ENCODE results near the gene SQSTM1. TPM values are rescaled to one million over a fixed set of nuclear protein-coding genes. Genes with fewer than 3 reads are reported as not detected.

Gene SQSTM1
- total and polyA plus RNA-seq, 2 of the 8 experiments (the other 6 are each of a cell fraction or from before 2014, with no cell fraction given): 78.6 to 110 TPM

DNA sequence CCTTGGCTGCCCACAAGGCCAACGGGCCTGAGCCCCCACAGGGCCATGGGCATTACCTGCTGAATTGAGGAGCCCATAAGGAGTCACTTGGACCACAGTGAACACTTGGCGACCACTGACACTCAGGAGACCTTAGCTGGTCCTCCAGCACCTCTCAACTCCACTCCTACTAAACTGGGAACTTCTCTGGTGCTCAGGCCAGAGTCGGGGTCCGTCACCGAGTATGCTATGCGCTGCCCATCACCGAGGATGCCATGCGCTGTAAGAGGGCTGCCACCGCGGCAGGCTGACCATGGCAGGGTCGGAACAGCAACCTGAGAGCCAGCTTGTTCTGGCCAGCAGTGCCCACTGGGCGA lies 600 bp upstream of the SQSTM1 start:
- Histone ChIP-seq H3K36me3 (ENCODE audit: control insufficient read depth in 2 of 4, insufficient read depth in 4 of 4, low read length in 3 of 4) (peaks cover 6 to 19% (median 15%) of the 10 kb centered on the region in 4 experiments; a peak in 7 of 8 replicates), H3K23me2 (ENCODE audit: low read depth, low read length) (peaks cover 15% of the 10 kb centered on the region; the same call in 1 of the 2 replicates), H3K4ac (replicated peaks; ENCODE audit: insufficient read length, low read depth, low read length) (peak overlapping the region; percentile 100), H4K8ac (ENCODE audit: extremely low read depth, insufficient read depth, low read length) (peak overlapping the region; percentile 79), H3K27me3 (replicated peaks in 1 of 4; ENCODE audit: control insufficient read depth in 3 of 4, extremely low read depth in 1 of 4, insufficient read depth in 3 of 4, low read length in 3 of 4) (peaks cover 0 to 5% (median 2%) of the 10 kb centered on the region in 4 experiments; a peak in 2 of 7 replicates), H2AK5ac (ENCODE audit: low read depth, low read length) (peak overlapping the region; percentile 97), H3K4me3 (ENCODE audit: extremely low read depth in 1 of 4, insufficient read depth in 2 of 4, low read depth in 3 of 4, low read length in 4 of 4) (peak overlapping the region in 1 of 4 experiments; percentile 91; a peak in 5 of 8 replicates), H4K5ac (ENCODE audit: insufficient read length, low read depth, low read length) (peak overlapping the region; percentile 88), H3K18ac (ENCODE audit: extremely low read depth, low read length) (peak overlapping the region; percentile 99), H2BK120ac (replicated peaks; ENCODE audit: low read depth, low read length) (peak overlapping the region; percentile 97), H3K27ac (ENCODE audit: low read depth, low read length) (peak overlapping the region; percentile 67; the same call in 1 of the 2 replicates), H2BK5ac (ENCODE audit: low read depth, low read length) (peak overlapping the region; percentile 96; the same call in 1 of the 2 replicates), H4K20me1 (replicated peaks in 1 of 2; ENCODE audit: control insufficient read depth in 1 of 2, insufficient read depth in 2 of 2, low read length in 2 of 2) (peaks cover 8 to 20% of the 10 kb centered on the region in 2 experiments), H3K56ac (replicated peaks; ENCODE audit: insufficient read length, low read depth, low read length) (no peak overlapping the region), H3K23ac (ENCODE audit: insufficient read length) (no peak overlapping the region), H2BK20ac (ENCODE audit: low read length) (peak overlapping the region; percentile 99), H3K9me3 (ENCODE audit: insufficient read depth in 2 of 2, low read depth in 1 of 2, low read length in 1 of 2) (no peaks in the 10 kb centered on the region), H3K14ac (ENCODE audit: insufficient read length) (no peak overlapping the region), H3K79me1 (ENCODE audit: low read depth, low read length) (peaks cover 8% of the 10 kb centered on the region), H3K4me2 (ENCODE audit: insufficient read depth in 1 of 2, low read depth in 2 of 2, low read length in 2 of 2) (peak overlapping the region; percentile 54 to 81), H2AFZ (ENCODE audit: low read length) (no peak overlapping the region), H2BK15ac (ENCODE audit: low read length) (peak overlapping the region; percentile 100), H3K9ac (replicated peaks in 1 of 4; ENCODE audit: extremely low read depth in 1 of 4, low read depth in 3 of 4, low read length in 3 of 4) (no peak overlapping the region), H3K4me1 (replicated peaks in 1 of 4; ENCODE audit: control insufficient read depth in 3 of 4, insufficient read depth in 4 of 4, low read length in 3 of 4) (peaks cover 4 to 38% (median 33%) of the 10 kb centered on the region in 4 experiments), H2BK12ac (ENCODE audit: low read depth, low read length) (peak overlapping the region; percentile 97), H4K91ac (replicated peaks; ENCODE audit: insufficient read length, low read length) (peak overlapping the region; percentile 98), H3K79me2 (ENCODE audit: control insufficient read depth in 1 of 2, insufficient read depth in 2 of 2, low read length in 2 of 2) (peaks cover 4 to 28% of the 10 kb centered on the region in 2 experiments; a peak in 2 of 4 replicates)
- 80% methylated on average over 12 of the region's 12 CpGs; no CpG with 5 or more reads in 1 of the 2 experiments for WGBS, 2 experiments (ENCODE audit: extremely low coverage in 1 of 2, insufficient coverage in 1 of 2, insufficient read length in 1 of 2, insufficient replicate concordance in 2 of 2, low coverage in 1 of 2, low lambda C conversion rate in 2 of 2, missing lambda C conversion rate in 1 of 2)
- POLR2A ChIA-PET (ENCODE audit: partially characterized antibody): interaction anchor here (0.6 to 12.6 kb wide), 19 partner anchors 8 to 214 kb away, joined by 3 to 207 read pairs (median 3); partner anchors contain the start of genes HNRNPH1, LTC4S and MGAT4B
- DNase-seq (ENCODE audit: low read depth in 1 of 2, low spot score in 2 of 2): peak in 1 of 2 experiments; percentile 67
- no peak for FAIRE-seq
- CTCF ChIA-PET (ENCODE audit: partially characterized antibody): interaction anchor here (0.8 to 1.8 kb wide), 5 partner anchors 9 to 49 kb away, joined by 3 to 6 read pairs (median 5); no protein-coding TSS in a partner anchor
- TF ChIP-seq KDM4A (IDR thresholded peaks at IDR 0.05; ENCODE audit: low read depth, low read length, severe bottlenecking) (no peak), TBP (IDR thresholded peaks at IDR 0.05; ENCODE audit: low read depth, low read length) (no peak), NRF1 (IDR thresholded peaks at IDR 0.05; ENCODE audit: low read depth, low read length) (no peak), NANOG (IDR thresholded peaks at IDR 0.05; ENCODE audit: insufficient read depth, low read depth, low read length, poor library complexity, severe bottlenecking) (no peak), HDAC2 (IDR thresholded peaks at IDR 0.05; ENCODE audit: borderline replicate concordance in 1 of 2, low read depth in 2 of 2, low read length in 2 of 2) (no peak), POU5F1 (IDR thresholded peaks at IDR 0.05; ENCODE audit: low read depth, low read length) (no peak), SIN3A (conservative IDR thresholded peaks at IDR 0.05 in 1 of 2, IDR thresholded peaks at IDR 0.05 in 1 of 2; ENCODE audit: low read depth in 1 of 2, low read length in 2 of 2) (no peak), POLR2A (IDR thresholded peaks at IDR 0.05; ENCODE audit: control extremely low read depth in 1 of 2, low read depth in 2 of 2, low read length in 2 of 2) (no peak), PHF8 (conservative IDR thresholded peaks at IDR 0.05; ENCODE audit: low read depth, low read length) (no peak)
- TF ChIP-seq, protein P1, sequence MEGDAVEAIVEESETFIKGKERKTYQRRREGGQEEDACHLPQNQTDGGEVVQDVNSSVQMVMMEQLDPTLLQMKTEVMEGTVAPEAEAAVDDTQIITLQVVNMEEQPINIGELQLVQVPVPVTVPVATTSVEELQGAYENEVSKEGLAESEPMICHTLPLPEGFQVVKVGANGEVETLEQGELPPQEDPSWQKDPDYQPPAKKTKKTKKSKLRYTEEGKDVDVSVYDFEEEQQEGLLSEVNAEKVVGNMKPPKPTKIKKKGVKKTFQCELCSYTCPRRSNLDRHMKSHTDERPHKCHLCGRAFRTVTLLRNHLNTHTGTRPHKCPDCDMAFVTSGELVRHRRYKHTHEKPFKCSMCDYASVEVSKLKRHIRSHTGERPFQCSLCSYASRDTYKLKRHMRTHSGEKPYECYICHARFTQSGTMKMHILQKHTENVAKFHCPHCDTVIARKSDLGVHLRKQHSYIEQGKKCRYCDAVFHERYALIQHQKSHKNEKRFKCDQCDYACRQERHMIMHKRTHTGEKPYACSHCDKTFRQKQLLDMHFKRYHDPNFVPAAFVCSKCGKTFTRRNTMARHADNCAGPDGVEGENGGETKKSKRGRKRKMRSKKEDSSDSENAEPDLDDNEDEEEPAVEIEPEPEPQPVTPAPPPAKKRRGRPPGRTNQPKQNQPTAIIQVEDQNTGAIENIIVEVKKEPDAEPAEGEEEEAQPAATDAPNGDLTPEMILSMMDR (IDR thresholded peaks at IDR 0.05; ENCODE audit: control extremely low read depth in 1 of 3, insufficient read depth in 1 of 3, low read depth in 1 of 3, low read length in 3 of 3): no peak

Measured in H1 (cell line).